IMR-90 (cell line): ENCODE measurements around the gene ETV6. TPM values are rescaled to one million over a fixed set of nuclear protein-coding genes. Genes with fewer than 3 reads are reported as not detected.

Experiments
- ATAC-seq: fragments of 200-7000 bp; cut with Tn5 transposase; 2 replicates; pipeline ENCODE4 v1.9.1; 2020; ENCODE audit warnings: low read depth, mild to moderate bottlenecking, moderate library complexity
- BruUV-seq: library from RNA; stranded (reverse); fragments of 400-500 nt; replicated peaks from 2 replicates; lab custom pipeline; 2021; lab: Mats Ljungman, UMichigan
- CTCF ChIA-PET: fragments of 300-600 bp; formaldehyde crosslinking; extraction: SDS; loops from one replicate; lab custom pipeline; 2021; ENCODE audit warnings: antibody characterized with exemption; lab: Yijun Ruan, JAX
- POLR2A ChIA-PET: fragments of 300-600 bp; sonication (Branson Sonifier 250); formaldehyde crosslinking; loops from one replicate; lab custom pipeline; 2022; ENCODE audit warnings: antibody characterized with exemption; ENCODE audit not compliant: unreplicated experiment; lab: Charles Lee
- DNase-seq: peaks from one replicate; pipeline ENCODE4 v3.0.0; 2013
- H2AFZ ChIP-seq: replicated peaks from 2 replicates; pipeline ENCODE3; 2013; ENCODE audit warnings: low read length, mild to moderate bottlenecking; ENCODE audit not compliant: poor library complexity
- H2AK5ac ChIP-seq: 2 replicates; pipeline ENCODE4 v1.6.1; 2013; ENCODE audit warnings: low read depth, low read length, inconsistent platforms
- H2AK9ac ChIP-seq: replicated peaks from 2 replicates; pipeline ENCODE3; 2013; ENCODE audit warnings: mild to moderate bottlenecking, low read depth, low read length, moderate library complexity; ENCODE audit not compliant: poor library complexity
- H2BK120ac ChIP-seq: 2 replicates; pipeline ENCODE4 v1.6.1; 2013; ENCODE audit warnings: low read depth, low read length, inconsistent platforms
- H2BK15ac ChIP-seq: 3 replicates; pipeline ENCODE4 v1.6.1; 2013; ENCODE audit warnings: low read depth, low read length, inconsistent platforms
- H2BK20ac ChIP-seq: 2 replicates; pipeline ENCODE4 v1.6.1; 2013; ENCODE audit warnings: low read depth, mild to moderate bottlenecking, inconsistent platforms, low read length, moderate library complexity
- H2BK5ac ChIP-seq: 2 replicates; pipeline ENCODE4 v1.6.1; 2013; ENCODE audit warnings: mild to moderate bottlenecking, low read depth, low read length, inconsistent platforms; ENCODE audit not compliant: poor library complexity, severe bottlenecking
- H3K14ac ChIP-seq: replicated peaks from 2 replicates; pipeline ENCODE4 v1.6.1; 2013; ENCODE audit warnings: low read depth, low read length, inconsistent platforms
- H3K18ac ChIP-seq: 2 replicates; pipeline ENCODE4 v1.6.1; 2013; ENCODE audit warnings: low read depth, low read length, control low read depth
- H3K23ac ChIP-seq: 2 replicates; pipeline ENCODE4 v1.6.1; 2013; ENCODE audit warnings: low read depth, low read length, inconsistent platforms
- H3K27ac ChIP-seq: 2 replicates; pipeline ENCODE4 v1.5.1; 2013; ENCODE audit warnings: mild to moderate bottlenecking, control low read depth, low read length; ENCODE audit not compliant: insufficient read depth
- H3K27me3 ChIP-seq: 2 replicates; pipeline ENCODE4 v1.6.1; 2013; ENCODE audit warnings: low read length; ENCODE audit not compliant: control insufficient read depth, insufficient read depth
- H3K36me3 ChIP-seq: 2 replicates; pipeline ENCODE4 v1.6.1; 2013; ENCODE audit warnings: low read length, mixed read lengths; ENCODE audit not compliant: control insufficient read depth, insufficient read depth
- H3K4ac ChIP-seq: 2 replicates; pipeline ENCODE4 v1.6.1; 2013; ENCODE audit warnings: low read depth, low read length, inconsistent platforms
- H3K4me1 ChIP-seq: 2 replicates; pipeline ENCODE4 v1.6.1; 2013; ENCODE audit warnings: low read length, mixed read lengths; ENCODE audit not compliant: control insufficient read depth, insufficient read depth
- H3K4me2 ChIP-seq: 2 replicates; pipeline ENCODE4 v1.6.1; 2013; ENCODE audit warnings: low read depth, mild to moderate bottlenecking, control low read depth, low read length, moderate library complexity
- H3K4me3 ChIP-seq: 2 replicates; pipeline ENCODE4 v1.5.1; 2013; ENCODE audit warnings: low read depth, mild to moderate bottlenecking, control low read depth, low read length, moderate library complexity; ENCODE audit not compliant: insufficient read depth
- H3K56ac ChIP-seq: 2 replicates; pipeline ENCODE4 v1.6.1; 2013; ENCODE audit warnings: low read length, inconsistent platforms; ENCODE audit not compliant: insufficient read depth; ENCODE audit errors: extremely low read depth
- H3K79me1 ChIP-seq, 2 experiments: 2 replicates each; pipeline ENCODE4 v1.6.1; 2013; ENCODE audit warnings: low read length in 2 of 2, inconsistent platforms in 1 of 2, low read depth in 1 of 2
- H3K9ac ChIP-seq: 2 replicates; pipeline ENCODE4 v1.6.1; 2013; ENCODE audit warnings: low read depth, low read length, control low read depth
- H3K9me1 ChIP-seq: 2 replicates; pipeline ENCODE4 v1.6.1; 2013; ENCODE audit warnings: low read length, inconsistent platforms; ENCODE audit not compliant: insufficient read depth
- H3K9me3 ChIP-seq: 2 replicates; pipeline ENCODE4 v1.6.1; 2013; ENCODE audit warnings: low read length; ENCODE audit not compliant: control insufficient read depth, insufficient read depth
- H4K20me1 ChIP-seq: 2 replicates; pipeline ENCODE4 v1.6.1; 2013; ENCODE audit warnings: low read length, inconsistent platforms; ENCODE audit not compliant: insufficient read depth
- H4K5ac ChIP-seq: 2 replicates; pipeline ENCODE4 v1.6.1; 2013; ENCODE audit warnings: mild to moderate bottlenecking, low read depth, low read length, control low read depth
- H4K8ac ChIP-seq, 2 experiments: 2 replicates each; pipeline ENCODE4 v1.6.1; 2013; ENCODE audit warnings: low read depth in 2 of 2, low read length in 2 of 2, control low read depth in 1 of 2, inconsistent platforms in 1 of 2
- H4K91ac ChIP-seq: 2 replicates; pipeline ENCODE4 v1.6.1; 2013; ENCODE audit warnings: low read depth, low read length, inconsistent platforms; ENCODE audit not compliant: insufficient read depth
- BHLHE40 ChIP-seq: fragments of 150-350 bp; IDR thresholded peaks from 2 replicates; pipeline ENCODE4 v1.6.1; 2016; ENCODE audit warnings: mild to moderate bottlenecking, low read depth, low read length
- CHD1 ChIP-seq: IDR thresholded peaks from 2 replicates; pipeline ENCODE4 v1.6.1; 2012; ENCODE audit warnings: low read depth, low read length, improper control_type of control experiment
- FOS ChIP-seq: fragments of 150-350 bp; IDR thresholded peaks from 2 replicates; pipeline ENCODE4 v1.6.1; 2016; ENCODE audit warnings: low read depth, low read length
- MAFK ChIP-seq: IDR thresholded peaks from 2 replicates; pipeline ENCODE4 v1.6.1; 2012; ENCODE audit warnings: low read depth, low read length, improper control_type of control experiment
- MAZ ChIP-seq: IDR thresholded peaks from 2 replicates; pipeline ENCODE4 v1.6.1; 2012; ENCODE audit warnings: low read depth, mild to moderate bottlenecking, low read length, improper control_type of control experiment, moderate library complexity, borderline replicate concordance
- POLR2A ChIP-seq: IDR thresholded peaks from 2 replicates; pipeline ENCODE4 v1.6.1; 2012; ENCODE audit warnings: mild to moderate bottlenecking, low read depth, low read length
- RCOR1 ChIP-seq: IDR thresholded peaks from 2 replicates; pipeline ENCODE4 v1.6.1; 2012; ENCODE audit warnings: mild to moderate bottlenecking, low read length, improper control_type of control experiment; ENCODE audit not compliant: insufficient replicate concordance
- RFX5 ChIP-seq: IDR thresholded peaks from 2 replicates; pipeline ENCODE4 v1.8.0; 2012; ENCODE audit warnings: low read depth, mild to moderate bottlenecking, low read length, moderate library complexity
- SMC3 ChIP-seq: fragments of 150-350 bp; IDR thresholded peaks from 2 replicates; pipeline ENCODE4 v1.6.1; 2016; ENCODE audit warnings: low read depth, mild to moderate bottlenecking, antibody characterized with exemption, low read length, moderate library complexity
- WGBS, 2 experiments: methylation state at CpG; one replicate each; pipeline versions ENCODE4 v1.1.5 to v1.1.7; 2013; ENCODE audit warnings: missing lambda C conversion rate in 2 of 2; ENCODE audit not compliant: insufficient read length in 1 of 2; ENCODE audit errors: extremely low coverage in 2 of 2; 5-methylcytosine and 5-hydroxymethylcytosine counted together
- dilution Hi-C: fragments of 300-500 bp; cut with HindIII; formaldehyde crosslinking; loops from one replicate; pipeline ENCODE4 v1.14.3; 2018; ENCODE audit warnings: low sequenced_read_pairs; ENCODE audit not compliant: unreplicated experiment
- in situ Hi-C: fragments of 300-500 bp; cut with MboI; formaldehyde crosslinking; loops from 3 replicates; pipeline ENCODE4 v1.14.3; 2019; ENCODE audit warnings: low sequenced_read_pairs, inconsistent platforms, mixed read lengths
- intact Hi-C: fragments of 100-400 bp; cut with micrococcal nuclease; formaldehyde crosslinking; loops from 2 replicates; pipeline ENCODE4 v1.10.0; 2022
- polyA plus RNA-seq, 3 experiments: library from polyadenylated mRNA; depleted of rRNA; stranded (reverse); fragments of >200 nt; gene quantifications; 2 replicates each; pipeline ENCODE4 v1.2.3, GENCODE V29; 2012; ENCODE audit warnings: low replicate concordance in 1 of 3
- total RNA-seq: library from RNA; depleted of rRNA; stranded (reverse); fragments of >200 nt; gene quantifications from 2 replicates; pipeline ENCODE4 v1.2.3, GENCODE V29; 2012
- TF ChIP-seq, protein P1 (sequence below): fragments of 150-350 bp; IDR thresholded peaks from 2 replicates; pipeline ENCODE4 v1.6.1; 2017; ENCODE audit warnings: mild to moderate bottlenecking, antibody characterized with exemption, low read length, low read depth
- TF ChIP-seq, protein P2 (sequence below): conservative IDR thresholded peaks from 2 replicates; pipeline ENCODE4 v1.5.1; 2012; ENCODE audit warnings: mild to moderate bottlenecking, low read depth, low read length, improper control_type of control experiment

Gene ETV6
- total and polyA plus RNA-seq, 2 of the 4 experiments (the other 2 are of a cell fraction) = 8.4 to 9.9 TPM

DNA sequence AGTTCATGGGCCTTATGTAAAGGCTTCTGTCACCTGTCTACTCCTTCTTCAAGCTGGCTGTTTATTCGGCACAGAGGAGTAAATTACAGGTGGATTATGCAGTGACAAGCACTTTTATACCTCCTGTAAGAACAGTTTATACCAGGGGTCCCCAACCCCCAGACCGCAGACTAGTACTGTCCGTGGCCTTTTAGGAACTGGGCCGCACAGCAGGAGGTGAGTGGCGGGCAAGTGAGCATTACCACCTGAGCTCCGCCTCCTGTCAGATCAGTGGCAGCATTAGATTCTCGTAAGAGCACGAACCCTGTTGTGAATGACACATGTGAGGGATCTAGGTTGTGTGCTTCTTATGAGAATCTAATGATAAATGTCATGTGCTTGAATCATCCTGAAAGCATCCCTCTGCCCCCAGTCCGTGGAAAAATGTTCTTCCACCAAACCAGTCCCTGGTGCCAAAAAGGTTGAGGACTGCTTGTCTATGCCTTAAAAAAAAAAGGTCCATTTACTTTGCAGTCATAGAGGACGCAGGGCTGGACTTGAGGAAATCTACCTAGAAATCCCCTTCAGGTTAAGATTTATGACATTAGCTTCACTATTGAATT is 78.8 kb downstream of the ETV6 start:
- H3K4me1 ChIP-seq = peaks cover 22% of the 10 kb centered on the region
- no peaks in the 10 kb centered on the region for H4K20me1 ChIP-seq
- no peak overlapping the region for H3K4me3 ChIP-seq
- H4K91ac ChIP-seq = no peak overlapping the region
- peaks cover 27% of the 10 kb centered on the region for H3K9me1 ChIP-seq
- no peak overlapping the region for H2BK120ac ChIP-seq
- in situ Hi-C loops (no loop called here), intact Hi-C loops (no loop called here), dilution Hi-C loops (no loop called here)
- ChIA-PET POLR2A (no interaction called here), CTCF (no interaction called here)
- H3K56ac ChIP-seq = no peak overlapping the region
- H3K36me3 ChIP-seq = no peaks in the 10 kb centered on the region
- H3K14ac ChIP-seq = no peak overlapping the region
- H3K27me3 ChIP-seq = no peaks in the 10 kb centered on the region
- no peak overlapping the region for H3K27ac ChIP-seq
- no TSS peak for BruUV-seq
- ATAC-seq (no peak), DNase-seq (no peak)
- no peak overlapping the region for H3K4ac ChIP-seq
- H3K18ac ChIP-seq = no peak overlapping the region
- 67% methylated on average over 1 of the region's 10 CpGs; no CpG with 5 or more reads in 1 of the 2 experiments for WGBS, 2 experiments
- no peak overlapping the region for H2AFZ ChIP-seq
- no peak overlapping the region for H2BK5ac ChIP-seq
- TF ChIP-seq BHLHE40 (no peak), POLR2A (no peak), MAFK (no peak), MAZ (no peak), SMC3 (no peak), RFX5 (no peak), FOS (no peak), CHD1 (no peak), RCOR1 (no peak)
- TF ChIP-seq, protein P1, sequence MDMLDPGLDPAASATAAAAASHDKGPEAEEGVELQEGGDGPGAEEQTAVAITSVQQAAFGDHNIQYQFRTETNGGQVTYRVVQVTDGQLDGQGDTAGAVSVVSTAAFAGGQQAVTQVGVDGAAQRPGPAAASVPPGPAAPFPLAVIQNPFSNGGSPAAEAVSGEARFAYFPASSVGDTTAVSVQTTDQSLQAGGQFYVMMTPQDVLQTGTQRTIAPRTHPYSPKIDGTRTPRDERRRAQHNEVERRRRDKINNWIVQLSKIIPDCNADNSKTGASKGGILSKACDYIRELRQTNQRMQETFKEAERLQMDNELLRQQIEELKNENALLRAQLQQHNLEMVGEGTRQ = no peak
- TF ChIP-seq, protein P2, sequence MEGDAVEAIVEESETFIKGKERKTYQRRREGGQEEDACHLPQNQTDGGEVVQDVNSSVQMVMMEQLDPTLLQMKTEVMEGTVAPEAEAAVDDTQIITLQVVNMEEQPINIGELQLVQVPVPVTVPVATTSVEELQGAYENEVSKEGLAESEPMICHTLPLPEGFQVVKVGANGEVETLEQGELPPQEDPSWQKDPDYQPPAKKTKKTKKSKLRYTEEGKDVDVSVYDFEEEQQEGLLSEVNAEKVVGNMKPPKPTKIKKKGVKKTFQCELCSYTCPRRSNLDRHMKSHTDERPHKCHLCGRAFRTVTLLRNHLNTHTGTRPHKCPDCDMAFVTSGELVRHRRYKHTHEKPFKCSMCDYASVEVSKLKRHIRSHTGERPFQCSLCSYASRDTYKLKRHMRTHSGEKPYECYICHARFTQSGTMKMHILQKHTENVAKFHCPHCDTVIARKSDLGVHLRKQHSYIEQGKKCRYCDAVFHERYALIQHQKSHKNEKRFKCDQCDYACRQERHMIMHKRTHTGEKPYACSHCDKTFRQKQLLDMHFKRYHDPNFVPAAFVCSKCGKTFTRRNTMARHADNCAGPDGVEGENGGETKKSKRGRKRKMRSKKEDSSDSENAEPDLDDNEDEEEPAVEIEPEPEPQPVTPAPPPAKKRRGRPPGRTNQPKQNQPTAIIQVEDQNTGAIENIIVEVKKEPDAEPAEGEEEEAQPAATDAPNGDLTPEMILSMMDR = no peak
- H4K5ac ChIP-seq = no peak overlapping the region
- no peak overlapping the region for H2BK15ac ChIP-seq
- no peak overlapping the region for H2BK20ac ChIP-seq
- H4K8ac ChIP-seq = no peak overlapping the region
- no peak overlapping the region for H3K9ac ChIP-seq
- H3K4me2 ChIP-seq = no peak overlapping the region
- no peaks in the 10 kb centered on the region for H3K9me3 ChIP-seq
- peak overlapping the region; percentile 18; the same call in 1 of the 2 replicates for H2AK5ac ChIP-seq
- peaks cover 50 to 92% of the 10 kb centered on the region in 2 experiments for H3K79me1 ChIP-seq
- H3K23ac ChIP-seq = no peak overlapping the region; the same call in 1 of the 2 replicates
- H2AK9ac ChIP-seq = no peak overlapping the region
